Glomerular endothelial cell (primary cell): ENCODE data around the gene TAAR8. TPM values are rescaled to one million over a fixed set of nuclear protein-coding genes. Genes with fewer than 3 reads are reported as not detected.
"Not testable (repeated sequence)": the region's sequence is repeated elsewhere in the genome, so short reads cannot be mapped to it uniquely, and the experiment has no call there.

ENCODE experiments used
- DNase-seq: peaks from one replicate; pipeline ENCODE4 v3.0.0-alpha.2; 2011; ENCODE audit warnings: low read depth, low spot score; ENCODE audit errors: extremely low read depth
- total RNA-seq: library from RNA; depleted of rRNA; stranded (reverse); fragments of >200 nt; gene quantifications from 2 replicates; pipeline ENCODE4 v1.2.3, GENCODE V29; 2015

The TAAR8 gene
- total RNA-seq, 1 donor from 2014 or later, result not detected

DNA sequence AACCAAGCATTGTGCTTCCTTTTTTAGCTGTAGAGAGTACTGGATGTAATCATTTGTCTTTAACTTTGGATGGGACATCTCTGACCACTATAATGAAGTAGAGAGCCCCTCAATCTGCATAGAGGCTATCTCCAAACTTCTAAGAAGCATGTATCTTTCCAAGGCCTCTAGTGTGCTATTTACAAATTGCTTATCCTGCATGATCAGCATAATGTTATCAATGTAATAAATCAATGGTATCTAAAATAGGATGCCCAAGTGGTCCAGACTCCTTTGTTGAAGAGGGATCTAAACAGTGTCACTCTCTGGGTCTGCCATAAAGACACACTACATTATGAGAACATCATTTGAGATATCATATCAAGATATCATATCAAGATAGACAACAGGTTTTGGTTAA is 7.6 kb upstream of the TAAR8 start:
- no peak for DNase-seq

DNA sequence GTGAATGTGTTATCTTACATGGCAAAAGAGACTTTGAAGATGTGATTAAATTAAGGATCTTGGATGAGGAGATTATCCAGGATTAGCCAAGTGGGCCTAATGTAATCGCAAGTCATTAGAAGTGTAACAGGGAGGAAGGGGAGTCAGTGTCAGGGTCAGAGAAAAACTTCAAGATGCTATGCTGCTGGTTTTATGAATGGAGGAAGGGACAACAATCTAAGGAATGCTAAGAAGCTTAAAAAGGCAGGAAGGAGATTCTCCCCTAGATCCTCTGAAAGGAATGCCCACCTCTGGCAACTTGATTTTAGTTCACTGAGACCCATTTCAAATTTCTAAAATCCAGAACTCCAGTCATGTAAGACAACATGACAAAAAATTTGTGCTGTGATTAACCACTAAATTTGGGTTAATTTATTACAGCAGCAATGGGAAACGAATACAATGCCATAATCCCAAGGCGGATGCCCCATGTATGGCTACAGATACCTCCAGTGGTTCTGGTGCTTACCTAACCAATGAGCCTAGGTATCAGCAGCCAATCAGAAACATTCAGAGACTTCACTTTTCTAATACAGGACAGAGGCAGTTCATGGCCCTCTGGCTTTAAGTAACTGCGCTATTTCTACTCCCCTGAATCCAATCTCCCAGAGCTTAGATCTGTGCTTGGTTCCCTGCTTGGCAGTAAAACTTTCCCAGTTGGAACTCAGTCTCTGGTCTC is 3.6 kb upstream of the TAAR8 start:
- no peak for DNase-seq

DNA sequence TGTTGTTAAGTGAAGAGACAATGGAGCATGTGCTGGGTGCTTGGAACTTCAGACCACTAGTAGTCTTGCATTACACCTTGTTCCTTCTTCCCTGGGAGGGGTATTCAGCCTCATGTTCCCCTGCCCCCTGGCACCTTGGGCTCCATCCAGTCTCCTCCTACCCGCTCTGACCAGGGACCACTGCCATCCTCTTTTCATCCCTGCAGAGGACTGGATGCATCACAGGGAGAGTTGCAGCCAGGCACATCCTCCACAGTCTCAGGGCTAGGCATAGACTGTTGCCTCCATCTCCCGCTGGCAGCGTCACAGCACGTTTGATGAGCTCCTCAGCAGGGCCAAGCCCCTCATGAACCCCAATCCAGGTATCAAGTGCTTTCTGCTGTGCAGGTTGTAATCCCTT is 1.3 kb upstream of the TAAR8 start:
- no peak for DNase-seq

DNA sequence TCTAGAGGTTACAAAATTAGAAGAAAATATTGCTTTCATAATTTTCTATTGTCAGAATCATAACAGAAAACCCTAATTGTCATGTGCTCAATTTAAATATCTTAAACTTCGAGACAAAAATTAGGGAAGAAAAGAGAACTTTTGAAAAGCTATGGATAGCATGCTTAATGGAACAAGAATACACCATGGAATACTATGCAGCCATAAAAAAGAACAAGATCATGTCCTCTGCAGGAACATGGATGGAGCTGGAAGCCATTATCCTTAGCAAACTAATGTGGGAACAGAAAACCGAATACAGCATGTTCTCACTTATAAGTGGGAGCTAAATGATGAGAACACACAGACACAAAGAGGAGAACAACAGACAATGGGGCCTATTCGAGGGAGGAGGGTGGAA is 7.6 kb downstream of the TAAR8 start:
- not testable (repeated sequence) for DNase-seq

DNA sequence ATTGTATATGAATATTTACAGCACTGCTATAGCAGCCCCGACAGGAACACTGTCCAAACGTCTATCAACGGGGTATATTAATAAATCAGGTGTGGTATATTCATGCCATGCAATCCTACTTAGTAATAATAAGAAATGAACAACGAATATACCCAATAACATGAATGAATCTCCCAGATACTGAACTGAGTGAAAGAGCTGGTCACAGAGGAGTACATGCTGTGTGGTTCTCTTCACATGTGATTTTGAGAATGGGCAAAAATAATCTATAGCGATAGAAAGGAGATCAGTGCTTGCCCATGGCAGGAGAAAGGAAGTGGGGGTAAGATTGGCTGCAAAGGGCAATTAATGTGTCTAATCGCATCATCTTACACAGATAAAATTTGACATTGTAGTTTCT is 13.9 kb downstream of the TAAR8 start:
- no peak for DNase-seq

DNA sequence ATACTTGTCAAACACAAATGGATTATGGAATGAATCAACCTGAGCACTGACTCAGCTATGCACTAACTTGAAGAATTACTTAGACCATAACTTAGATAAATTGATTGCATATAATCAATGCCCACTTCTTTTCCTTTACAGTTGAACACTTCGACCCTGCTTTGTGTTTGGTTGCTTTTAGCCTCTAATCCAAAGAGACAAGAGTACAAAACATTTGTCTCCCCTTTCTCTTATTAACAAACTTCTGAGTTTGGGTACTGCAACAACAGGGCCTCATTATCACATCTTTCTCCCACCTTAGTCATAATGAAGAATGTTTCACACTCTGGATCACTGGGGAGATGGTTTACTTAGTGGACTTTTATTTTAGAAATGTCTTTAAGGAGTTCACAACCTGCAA is 15.1 kb downstream of the TAAR8 start:
- no peak for DNase-seq

DNA sequence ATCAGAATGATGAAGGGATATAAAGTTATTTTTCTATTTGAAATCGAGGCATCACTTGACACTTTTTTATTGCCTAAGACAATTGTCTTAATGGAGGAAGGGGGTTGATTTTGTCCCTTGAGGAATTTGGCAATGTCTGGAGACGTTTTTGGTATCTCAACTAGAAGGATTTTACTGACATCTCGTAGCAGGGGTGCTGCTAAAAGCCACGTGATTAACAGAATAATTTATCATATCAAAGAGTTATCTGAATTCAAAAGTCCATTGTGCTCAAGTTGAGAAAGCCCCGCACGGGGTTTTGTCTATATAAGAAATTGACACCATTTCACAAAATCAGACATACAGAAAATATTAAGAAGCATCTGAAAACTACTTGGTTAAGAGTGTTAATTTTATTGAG is 16.1 kb downstream of the TAAR8 start:
- no peak for DNase-seq

DNA sequence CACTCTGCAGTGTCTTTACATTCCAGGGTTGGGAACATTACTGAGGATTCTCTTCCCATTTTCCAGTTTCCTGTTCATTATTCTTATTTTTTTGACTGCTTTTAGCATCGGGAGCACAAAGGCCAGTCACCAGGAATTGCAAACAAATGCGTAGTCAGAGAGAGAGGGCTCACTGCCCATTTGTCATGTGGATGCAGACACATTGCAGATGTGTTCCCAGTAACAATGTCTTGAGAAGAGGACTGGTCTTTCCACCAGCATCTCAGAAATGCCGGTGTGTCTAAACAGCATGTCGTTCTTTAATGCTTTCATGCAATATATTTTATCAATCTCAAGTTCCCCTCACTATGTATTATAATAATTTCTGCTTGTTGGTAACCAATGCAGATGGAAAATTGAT is 16.7 kb downstream of the TAAR8 start:
- no peak for DNase-seq

DNA sequence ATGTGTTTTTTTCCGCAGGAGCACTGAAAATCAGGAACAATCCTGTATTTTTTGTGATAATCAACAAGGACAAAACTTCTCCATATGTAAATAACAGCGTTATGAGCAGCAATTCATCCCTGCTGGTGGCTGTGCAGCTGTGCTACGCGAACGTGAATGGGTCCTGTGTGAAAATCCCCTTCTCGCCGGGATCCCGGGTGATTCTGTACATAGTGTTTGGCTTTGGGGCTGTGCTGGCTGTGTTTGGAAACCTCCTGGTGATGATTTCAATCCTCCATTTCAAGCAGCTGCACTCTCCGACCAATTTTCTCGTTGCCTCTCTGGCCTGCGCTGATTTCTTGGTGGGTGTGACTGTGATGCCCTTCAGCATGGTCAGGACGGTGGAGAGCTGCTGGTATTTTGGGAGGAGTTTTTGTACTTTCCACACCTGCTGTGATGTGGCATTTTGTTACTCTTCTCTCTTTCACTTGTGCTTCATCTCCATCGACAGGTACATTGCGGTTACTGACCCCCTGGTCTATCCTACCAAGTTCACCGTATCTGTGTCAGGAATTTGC is 17.8 kb downstream of the TAAR8 start, which contains the start of gene TAAR6:
TAAR6 (plus strand) TSS at position 102 of the 557 bp plus-strand sequence; CDS start at position 102, 0 bp downstream.
- DNase-seq, result no peak

DNA sequence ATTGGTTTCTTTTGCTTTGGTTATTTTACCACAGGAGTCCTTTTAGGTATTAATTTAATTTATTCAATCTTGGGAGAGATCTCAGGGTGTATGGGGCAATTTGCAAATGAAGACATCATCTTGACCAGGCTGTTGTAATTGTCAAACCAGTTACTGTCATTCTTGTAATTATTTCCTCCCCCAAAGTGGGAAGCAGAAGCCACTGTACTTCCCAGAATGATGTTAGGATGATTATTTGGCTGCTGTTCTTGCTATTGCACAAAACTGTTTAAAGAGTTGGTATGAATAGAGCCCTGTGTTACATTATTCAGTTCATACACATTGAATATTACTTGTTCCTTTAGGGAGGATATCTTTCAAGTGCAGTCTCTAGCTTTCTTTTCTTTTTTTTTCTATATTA is 19.3 kb downstream of the TAAR8 start:
- no peak for DNase-seq

DNA sequence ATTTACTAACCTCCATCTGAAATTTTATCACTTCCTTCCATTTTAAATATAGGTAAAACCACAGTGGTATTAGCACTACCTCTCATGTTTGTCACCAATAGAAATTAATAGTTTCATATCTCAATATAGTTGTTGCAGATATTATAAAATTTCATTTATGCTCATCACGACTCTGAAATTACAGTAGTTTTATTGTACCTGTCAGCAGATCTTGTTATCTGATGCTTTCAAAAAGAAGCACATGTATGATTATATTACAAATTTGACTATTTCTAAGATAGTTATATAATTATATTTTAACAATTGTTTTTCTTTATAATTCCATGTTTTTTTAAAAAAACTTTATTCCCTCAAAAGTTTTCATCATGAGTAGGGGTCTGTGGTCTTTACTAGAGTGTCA is 32.2 kb downstream of the TAAR8 start:
- no peak for DNase-seq

DNA sequence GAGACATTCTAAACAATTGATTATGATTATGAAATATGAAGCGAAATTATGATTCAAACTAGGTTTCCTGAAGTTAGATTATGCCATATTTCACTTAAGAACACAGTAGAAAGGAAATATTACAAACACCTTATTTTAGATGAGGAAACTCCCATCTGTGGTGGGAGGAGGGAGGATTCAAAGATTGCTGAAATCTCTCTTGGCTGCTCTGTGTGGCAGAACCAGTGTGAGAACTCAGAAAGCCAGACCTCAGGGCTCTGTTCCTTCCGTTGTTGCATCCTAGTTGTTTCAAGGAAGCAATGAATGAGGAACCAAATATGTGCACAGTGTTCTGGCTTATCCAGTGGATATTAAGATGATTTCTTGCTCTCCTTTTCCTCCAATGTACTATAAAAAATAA is 35.0 kb downstream of the TAAR8 start:
- no peak for DNase-seq

DNA sequence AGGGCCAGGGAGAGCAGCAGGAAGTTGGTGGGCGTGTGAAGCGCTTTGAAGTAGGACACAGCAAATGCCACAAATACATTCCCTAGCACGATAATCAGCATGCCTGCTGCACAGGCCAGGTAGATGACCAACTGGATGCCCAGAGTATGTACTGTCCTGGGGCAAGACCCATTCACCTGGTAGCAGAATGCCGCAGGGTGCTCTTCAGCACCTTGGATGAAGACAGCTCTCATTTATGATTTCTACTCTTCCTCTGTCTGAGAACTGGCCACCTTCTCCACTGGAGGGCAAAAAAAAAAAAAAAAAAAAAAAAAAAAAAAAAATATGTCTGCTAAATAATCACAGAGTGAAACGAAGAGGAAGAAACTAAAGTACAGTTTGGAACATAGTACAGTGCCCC is 37.0 kb downstream of the TAAR8 start, which contains the start of gene TAAR5:
TAAR5 (minus strand) TSS at position 288 of the 400 bp plus-strand sequence; CDS start at position 233, 55 bp downstream.
- no peak for DNase-seq

DNA sequence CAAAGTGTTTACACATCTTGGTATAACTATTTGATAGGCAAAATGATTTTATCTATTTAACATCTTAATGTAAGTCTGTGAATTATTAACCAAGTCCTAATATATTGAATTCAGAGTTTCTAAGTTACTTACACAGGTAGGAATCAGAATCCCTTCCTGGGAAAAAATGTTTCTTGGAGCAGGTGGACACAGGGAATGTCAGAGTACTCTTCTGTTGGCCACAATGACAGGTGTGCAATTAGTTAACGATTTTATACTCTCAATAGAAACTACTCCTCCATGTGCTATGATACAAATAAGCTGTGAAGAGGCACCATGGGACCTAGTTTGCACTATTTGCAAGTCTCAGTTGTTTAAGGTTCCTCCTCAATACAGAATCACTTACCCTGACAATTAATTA is 37.9 kb downstream of the TAAR8 start:
- no peak for DNase-seq

DNA sequence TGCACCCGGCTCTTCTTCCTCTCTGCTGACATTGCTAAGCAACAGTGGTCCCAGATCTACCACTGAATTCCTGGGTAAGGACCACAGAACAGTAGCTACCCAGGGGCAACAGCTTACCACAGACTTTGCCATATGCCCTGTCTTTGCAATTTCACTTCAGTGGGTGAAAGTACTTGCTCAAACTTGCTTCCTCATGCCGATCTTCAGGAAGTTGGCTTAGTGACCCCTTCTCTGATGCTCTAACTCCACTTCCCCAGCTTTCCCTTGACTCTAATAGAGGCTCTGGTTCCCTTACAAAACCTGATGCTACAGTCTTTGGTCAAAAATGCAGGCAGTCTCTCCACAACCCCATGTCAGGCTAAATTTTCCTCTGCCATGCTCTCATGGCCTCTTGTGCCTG is 40.4 kb downstream of the TAAR8 start:
- DNase-seq, result no peak

DNA sequence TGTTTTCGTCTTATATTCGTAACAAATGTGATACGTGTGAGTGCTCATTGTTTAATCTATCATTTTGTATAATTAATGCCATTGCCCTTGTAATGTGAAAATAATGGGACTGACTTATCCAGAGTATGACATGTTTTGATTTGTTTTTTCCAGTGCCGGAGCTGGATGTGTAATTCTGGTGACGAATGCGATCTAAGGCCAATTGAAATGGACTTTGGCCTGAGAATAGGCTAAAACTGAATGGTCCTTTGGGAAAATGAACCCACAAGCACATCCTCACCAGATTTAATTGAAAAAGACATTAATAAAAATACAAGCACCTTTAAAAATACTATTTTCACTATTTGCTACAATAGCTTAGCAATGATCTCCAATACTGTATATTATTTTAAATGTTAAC is 43.7 kb downstream of the TAAR8 start:
- DNase-seq, result no peak

DNA sequence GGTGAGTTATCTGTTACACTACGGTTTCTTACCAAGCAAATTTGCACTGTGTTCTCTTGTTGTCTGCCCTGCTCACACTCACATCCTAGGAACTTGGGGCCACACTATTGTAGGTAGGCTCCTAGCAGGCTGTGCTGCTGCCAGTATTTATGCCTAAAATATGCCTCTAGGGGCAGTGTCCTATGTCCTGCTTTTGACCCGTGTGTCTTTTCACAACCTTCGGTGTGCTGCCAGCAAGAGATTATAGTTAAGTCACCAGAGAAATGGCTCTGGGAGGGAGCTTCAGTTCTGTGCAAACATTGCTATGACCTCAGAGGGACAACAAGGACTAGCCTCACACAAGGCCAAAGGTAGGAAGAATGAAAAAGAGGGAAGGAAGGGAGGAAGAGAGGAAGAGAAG is 46.0 kb downstream of the TAAR8 start:
- DNase-seq, result no peak

DNA sequence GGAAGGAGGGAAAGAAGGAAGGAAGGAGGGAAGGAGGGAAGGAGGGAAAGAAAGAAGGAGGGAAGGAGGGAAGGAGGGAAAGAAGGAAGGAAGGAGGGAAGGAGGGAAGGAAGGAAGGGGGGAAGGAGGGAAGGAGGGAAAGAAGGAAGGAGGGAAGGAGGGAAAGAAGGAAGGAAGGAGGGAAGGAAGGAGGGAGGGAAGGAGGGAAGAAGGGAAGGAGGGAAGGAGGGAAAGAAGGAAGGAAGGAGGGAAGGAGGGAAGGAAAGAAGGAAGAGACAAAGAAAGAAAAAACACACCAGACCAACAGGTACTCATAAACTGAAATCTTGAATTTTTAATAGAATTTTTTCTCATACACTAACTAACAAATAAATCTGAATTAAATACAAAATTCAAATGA is 48.4 kb downstream of the TAAR8 start:
- DNase-seq, result not testable (repeated sequence)

Other genes starting within 250 kb of the TAAR8 start
- 5.5 and 7.5 TPM in 2 replicates for gene MOXD1, start 151.2 kb upstream of the TAAR8 start, total RNA-seq
- gene STX7, start 39.6 kb upstream of the TAAR8 start, total RNA-seq, result 27.5 and 30.0 TPM in 2 replicates
- not detected in 2 replicates for gene TAAR9, start 14.4 kb upstream of the TAAR8 start, total RNA-seq
- gene TAAR6, start 17.6 kb downstream of the TAAR8 start, total RNA-seq, result not detected in 2 replicates
- not detected in 2 replicates for gene TAAR5, start 37.1 kb downstream of the TAAR8 start, total RNA-seq
- not detected in 2 replicates for gene TAAR2, start 71.6 kb downstream of the TAAR8 start, total RNA-seq
- gene TAAR1, start 106.5 kb downstream of the TAAR8 start, total RNA-seq, result not detected in 2 replicates
- 0.06 and 0.19 TPM in 2 replicates for gene VNN1, start 161.4 kb downstream of the TAAR8 start, total RNA-seq
- gene VNN2, start 205.2 kb downstream of the TAAR8 start, total RNA-seq, result 1.1 TPM in 1 of 2 replicates, not detected in the other
- 14.3 and 21.1 TPM in 2 replicates for gene SLC18B1, start 246.0 kb downstream of the TAAR8 start, total RNA-seq